ENCODE data around the gene HPCA. TPM values are rescaled to one million over a fixed set of nuclear protein-coding genes. Genes with fewer than 3 reads are reported as not detected.

HPCA gene
- total RNA-seq, 2 donors from 2014 or later = 0.36 TPM; not detected in 1

DNA sequence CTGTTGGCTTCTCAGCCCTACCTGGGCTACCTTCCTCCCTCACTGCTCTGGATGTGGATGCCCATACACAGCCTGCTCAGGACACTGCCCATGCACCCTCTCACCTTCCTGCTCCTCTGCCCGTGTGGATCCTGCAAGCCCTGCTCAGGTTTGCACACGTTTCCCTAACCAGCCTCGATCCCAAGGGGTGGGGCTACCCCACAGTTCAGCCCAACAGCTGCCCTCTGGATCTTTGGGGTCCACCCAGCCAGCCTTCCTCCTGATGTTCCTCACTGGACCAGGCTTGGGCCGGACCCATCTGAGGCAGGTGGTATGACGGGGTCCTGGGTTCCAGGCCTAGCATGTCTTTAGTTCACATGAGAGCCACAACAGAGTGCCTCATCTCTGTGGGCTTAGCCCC, 10.2 kb downstream of the HPCA start:
- no peak overlapping the region for H3K4me3 Mint-ChIP-seq
- H3K4me1 Mint-ChIP-seq (ENCODE audit: low read depth) = peaks cover 14% of the 10 kb centered on the region
- H3K27ac Mint-ChIP-seq = no peak overlapping the region
- ATAC-seq (replicated peaks in 1 of 2) = no peak
- H3K27me3 Mint-ChIP-seq (ENCODE audit: low read depth) = peaks cover 51% of the 10 kb centered on the region
- H3K9me3 Mint-ChIP-seq = no peaks in the 10 kb centered on the region
- DNase-seq = no peak
- no peaks in the 10 kb centered on the region for H3K36me3 Mint-ChIP-seq (ENCODE audit: insufficient read depth in 2 of 2)

DNA sequence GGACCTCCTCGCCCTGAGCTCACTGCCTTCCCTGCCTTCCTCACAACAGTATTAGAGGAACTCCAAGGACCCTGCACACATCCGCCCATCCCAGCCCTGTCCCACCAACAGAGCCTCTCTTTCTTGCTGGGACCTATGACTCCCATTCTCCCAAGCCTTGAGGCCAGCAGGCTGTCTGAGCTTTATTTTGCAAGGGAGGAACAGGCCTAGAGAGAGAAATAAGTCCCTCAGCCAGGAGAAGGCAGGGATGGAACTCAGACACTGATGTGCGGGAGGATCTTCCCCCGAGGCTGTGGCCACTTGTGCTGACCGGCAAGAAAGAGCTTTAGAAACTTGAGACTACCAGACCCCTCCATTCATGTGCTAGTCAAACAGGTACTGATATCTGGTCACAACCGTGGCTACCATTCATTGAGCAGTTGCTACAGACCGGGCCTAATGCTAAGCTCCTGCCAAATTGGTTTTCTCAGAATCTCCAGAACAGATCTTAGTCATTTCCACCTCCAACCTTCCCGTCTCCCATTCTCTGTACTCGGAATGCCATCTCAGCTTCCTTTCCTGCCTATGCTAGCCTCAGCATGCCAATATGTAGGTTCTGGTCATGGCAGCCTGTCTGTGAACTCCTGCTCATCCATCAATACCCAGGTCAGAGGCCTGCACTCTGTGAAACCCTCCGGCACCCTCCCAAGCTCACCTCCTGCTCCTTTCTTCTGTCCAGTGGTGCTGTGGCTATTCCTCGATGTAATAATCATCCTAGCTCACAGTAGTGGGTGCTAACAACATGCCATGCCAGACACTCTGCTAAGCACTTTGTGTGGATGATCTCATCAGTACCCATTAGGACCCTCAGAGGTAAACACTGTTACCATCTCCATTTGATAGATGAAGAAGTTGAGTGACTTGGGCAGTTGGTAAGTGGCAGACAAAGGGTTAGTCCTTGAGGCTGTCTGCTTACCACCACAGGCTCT, 11.1 kb downstream of the HPCA start:
- DNase-seq (no peak), ATAC-seq (replicated peaks in 1 of 2) (no peak)
- Mint-ChIP-seq H3K27ac (no peak overlapping the region), H3K4me1 (ENCODE audit: low read depth) (peaks cover 8% of the 10 kb centered on the region), H3K36me3 (ENCODE audit: insufficient read depth in 2 of 2) (peaks cover 0 to 2% of the 10 kb centered on the region in 2 donors), H3K4me3 (no peak overlapping the region), H3K27me3 (ENCODE audit: low read depth) (peaks cover 51% of the 10 kb centered on the region), H3K9me3 (no peaks in the 10 kb centered on the region)

- peaks cover 54% of the 10 kb centered on the region for H3K27me3 Mint-ChIP-seq (ENCODE audit: low read depth)
- H3K4me1 Mint-ChIP-seq (ENCODE audit: low read depth) = peaks cover 4% of the 10 kb centered on the region
- H3K36me3 Mint-ChIP-seq (ENCODE audit: insufficient read depth in 2 of 2) = peaks cover 0 to 2% of the 10 kb centered on the region in 2 donors
- H3K9me3 Mint-ChIP-seq = no peaks in the 10 kb centered on the region
- no peak overlapping the region for H3K27ac Mint-ChIP-seq
- ATAC-seq (replicated peaks in 1 of 2) (no peak), DNase-seq (no peak)
- no peak overlapping the region for H3K4me3 Mint-ChIP-seq
These were observed 11.8 kb downstream of the HPCA start for GRCh38 chr1:32898056-32898455.

DNA sequence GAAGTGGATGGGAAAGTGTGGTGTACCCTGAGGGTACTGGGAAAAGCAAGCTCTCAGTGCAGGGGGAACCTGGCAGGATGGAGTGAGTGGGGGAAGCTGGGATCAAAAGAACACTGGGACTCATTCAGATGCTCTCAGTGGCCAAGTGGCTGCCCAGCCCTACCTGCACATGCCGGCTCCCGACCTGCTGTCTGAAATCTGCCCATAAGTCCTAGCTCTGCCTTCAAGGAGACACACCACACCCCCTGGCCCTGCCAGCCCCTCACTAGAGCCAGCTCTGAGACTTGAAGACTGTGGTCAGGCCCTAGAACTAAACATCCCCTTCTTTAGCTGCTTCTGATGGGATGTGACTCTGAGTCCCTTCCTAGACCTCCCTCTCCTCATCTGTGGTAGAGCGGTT, 12.7 kb downstream of the HPCA start:
- no peak for ATAC-seq (replicated peaks in 1 of 2)
- no peak overlapping the region for H3K27ac Mint-ChIP-seq
- no peaks in the 10 kb centered on the region for H3K9me3 Mint-ChIP-seq
- DNase-seq = no peak
- H3K36me3 Mint-ChIP-seq (ENCODE audit: insufficient read depth in 2 of 2) = peaks cover 0 to 2% of the 10 kb centered on the region in 2 donors
- H3K4me1 Mint-ChIP-seq (ENCODE audit: low read depth) = peaks cover 4% of the 10 kb centered on the region
- no peak overlapping the region for H3K4me3 Mint-ChIP-seq
- H3K27me3 Mint-ChIP-seq (ENCODE audit: low read depth) = peaks cover 54% of the 10 kb centered on the region

DNA sequence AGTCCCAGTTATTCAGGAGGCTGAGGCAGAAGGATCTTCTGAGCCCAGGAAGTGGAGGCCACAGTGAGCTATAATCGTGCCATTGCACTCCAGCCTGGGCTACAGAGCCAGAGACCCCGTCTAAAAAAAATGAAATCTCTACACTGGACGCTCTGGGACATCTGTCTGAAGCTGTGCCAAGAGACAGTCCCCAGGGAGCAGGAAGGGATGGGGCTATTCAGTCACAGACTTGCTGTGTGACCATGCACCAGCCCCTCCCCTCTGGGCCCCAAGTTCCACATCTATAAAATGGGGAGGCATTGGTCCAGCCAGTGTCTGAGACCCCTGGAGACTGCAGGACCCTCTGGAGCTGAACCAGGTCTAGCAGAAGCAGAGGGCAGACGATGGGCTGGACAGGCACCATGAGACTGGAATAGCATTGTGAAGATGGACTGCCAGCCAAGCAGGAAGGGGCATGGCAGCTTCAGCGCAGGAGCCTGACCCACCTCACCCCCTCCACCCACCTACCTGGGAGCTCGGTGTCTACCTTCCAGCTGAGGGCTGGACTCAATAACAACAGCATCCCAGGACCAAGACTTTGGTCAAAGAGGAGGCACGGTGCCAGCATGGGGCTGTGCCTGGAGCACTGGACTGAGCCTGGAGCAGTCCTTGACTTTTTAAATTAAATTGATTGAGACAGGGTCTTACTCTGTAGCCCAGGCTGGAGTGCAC, 13.4 kb downstream of the HPCA start:
- Mint-ChIP-seq H3K9me3 (no peaks in the 10 kb centered on the region), H3K4me1 (ENCODE audit: low read depth) (peaks cover 4% of the 10 kb centered on the region), H3K4me3 (no peak overlapping the region), H3K36me3 (ENCODE audit: insufficient read depth in 2 of 2) (peaks cover 0 to 2% of the 10 kb centered on the region in 2 donors), H3K27ac (no peak overlapping the region), H3K27me3 (ENCODE audit: low read depth) (peaks cover 54% of the 10 kb centered on the region)
- DNase-seq (no peak), ATAC-seq (replicated peaks in 1 of 2) (no peak)

DNA sequence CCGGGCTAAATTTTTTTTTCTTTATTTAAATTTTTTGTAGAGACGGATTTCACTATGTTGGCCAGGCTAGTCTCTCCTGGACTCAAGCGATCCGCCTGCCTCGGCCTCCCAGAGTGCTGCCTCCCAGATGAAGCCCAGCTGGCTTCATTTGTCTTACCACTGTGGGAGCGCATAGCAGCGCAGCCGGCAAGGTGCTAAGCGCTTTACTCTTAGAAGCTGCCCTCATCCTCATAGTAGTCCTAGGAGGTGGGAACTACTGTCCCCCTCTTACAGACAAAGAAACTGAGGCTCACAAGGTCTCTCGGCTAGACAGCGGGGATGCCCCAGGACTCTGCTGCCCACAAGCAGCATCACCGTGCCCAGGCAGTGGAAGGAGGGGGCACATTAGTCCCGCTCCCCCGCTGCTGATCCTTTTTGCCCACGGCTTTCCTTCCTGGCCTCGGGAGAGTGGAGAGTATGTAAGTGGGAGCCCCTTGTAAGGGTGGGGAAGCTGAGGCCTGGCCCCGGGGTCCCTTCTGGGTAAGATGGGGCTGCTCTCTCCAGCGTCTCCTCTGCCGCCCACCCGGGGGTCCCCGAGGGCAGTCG, 14.2 kb downstream of the HPCA start:
- H3K27ac Mint-ChIP-seq = no peak overlapping the region
- DNase-seq (no peak), ATAC-seq (replicated peaks in 1 of 2) (no peak)
- H3K27me3 Mint-ChIP-seq (ENCODE audit: low read depth) = peaks cover 54% of the 10 kb centered on the region
- peaks cover 4% of the 10 kb centered on the region for H3K4me1 Mint-ChIP-seq (ENCODE audit: low read depth)
- H3K4me3 Mint-ChIP-seq = peak overlapping the region; percentile 71 to 77
- peaks cover 0 to 2% of the 10 kb centered on the region in 2 donors for H3K36me3 Mint-ChIP-seq (ENCODE audit: insufficient read depth in 2 of 2)
- no peaks in the 10 kb centered on the region for H3K9me3 Mint-ChIP-seq

DNA sequence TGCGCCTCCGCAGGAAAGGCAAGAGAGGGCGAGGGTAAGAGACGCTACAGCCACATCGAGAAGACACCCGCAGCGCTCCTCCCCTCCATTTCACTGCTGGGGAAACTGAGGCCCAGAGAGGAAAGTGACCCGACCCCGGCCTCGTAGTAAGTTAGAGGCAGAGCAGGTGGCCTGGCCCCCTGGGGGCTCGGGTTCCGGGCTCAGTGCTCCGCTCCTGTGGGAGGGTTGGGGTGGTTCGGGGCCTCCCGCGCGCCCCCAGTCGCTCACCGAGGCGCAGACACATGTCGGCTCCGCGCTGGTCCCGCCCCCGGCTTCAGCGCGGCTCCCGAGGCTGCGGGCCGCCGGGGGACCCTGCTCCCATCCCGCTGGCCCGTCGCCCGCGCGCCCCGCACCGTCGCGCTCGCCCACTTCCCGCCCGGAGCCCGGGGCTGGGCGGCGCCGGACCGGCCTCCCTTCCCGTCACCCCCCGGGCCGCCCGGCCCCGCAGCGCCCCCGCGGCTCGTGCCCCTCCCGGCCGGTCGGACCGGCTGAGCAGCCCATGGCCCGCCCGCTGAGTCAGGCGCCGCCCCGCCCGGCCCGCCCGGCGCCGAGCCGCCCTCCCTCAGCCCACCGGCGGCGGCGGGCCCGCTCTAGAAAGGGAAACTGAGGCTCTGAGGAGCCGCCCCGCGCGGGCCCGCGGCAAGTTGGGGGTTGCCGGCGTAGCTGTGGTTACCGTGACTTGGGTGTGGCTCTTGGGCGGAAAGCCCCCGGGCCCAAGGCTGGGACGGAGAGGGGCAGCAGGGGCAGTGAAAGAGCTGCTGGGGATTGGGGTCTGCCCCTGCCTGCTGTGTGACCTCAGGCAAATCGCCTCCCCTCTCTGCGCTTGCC, 14.9 kb downstream of the HPCA start, which contains the start of gene TMEM54:
Gene TMEM54, minus strand, starts transcription at position 434 of the 867 bp plus-strand sequence. Its CDS starts 151 bp downstream, at position 283.
- H3K4me1 Mint-ChIP-seq (ENCODE audit: low read depth) = peaks cover 4% of the 10 kb centered on the region
- H3K9me3 Mint-ChIP-seq = no peaks in the 10 kb centered on the region
- H3K4me3 Mint-ChIP-seq = peak within 1 kb of the TSS; percentile 82
- ATAC-seq (replicated peaks in 1 of 2) = peak; percentile 81 to 84
- DNase-seq = peak; percentile 36 to 42
- H3K27me3 Mint-ChIP-seq (ENCODE audit: low read depth) = peaks cover 54% of the 10 kb centered on the region
- no peak within 1 kb of the TSS for H3K27ac Mint-ChIP-seq
- peaks cover 0 to 2% of the 10 kb centered on the region in 2 donors for H3K36me3 Mint-ChIP-seq (ENCODE audit: insufficient read depth in 2 of 2)

- peaks cover 54% of the 10 kb centered on the region for H3K27me3 Mint-ChIP-seq (ENCODE audit: low read depth)
- H3K9me3 Mint-ChIP-seq = no peaks in the 10 kb centered on the region
- DNase-seq = no peak
- H3K36me3 Mint-ChIP-seq (ENCODE audit: insufficient read depth in 2 of 2) = peaks cover 0 to 2% of the 10 kb centered on the region in 2 donors
- H3K4me1 Mint-ChIP-seq (ENCODE audit: low read depth) = peaks cover 4% of the 10 kb centered on the region
- no peak for ATAC-seq (replicated peaks in 1 of 2)
- H3K4me3 Mint-ChIP-seq = peak overlapping the region; percentile 82
- no peak overlapping the region for H3K27ac Mint-ChIP-seq
These were observed 15.7 kb downstream of the HPCA start for GRCh38 chr1:32901823-32902534.

DNA sequence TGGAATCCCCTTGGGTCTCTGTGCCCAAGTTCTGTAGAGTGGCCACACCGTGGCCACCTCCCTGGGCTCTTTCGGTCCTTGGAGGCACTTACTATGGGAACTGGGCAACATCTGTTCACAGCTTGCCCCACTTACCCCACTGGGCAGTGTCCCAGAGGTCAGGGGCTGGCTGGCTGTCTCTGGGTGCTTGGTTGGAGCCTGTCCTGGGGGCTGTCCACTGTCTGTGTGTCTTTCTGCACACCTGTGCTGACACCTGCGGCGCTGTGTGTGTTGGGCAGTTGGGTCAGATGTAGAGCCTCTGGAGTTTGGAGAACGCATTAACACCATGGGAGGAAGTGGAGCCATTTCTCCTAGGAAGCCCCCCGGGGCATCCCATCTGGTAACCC, 16.2 kb downstream of the HPCA start:
- Mint-ChIP-seq H3K27ac (no peak overlapping the region), H3K36me3 (ENCODE audit: insufficient read depth in 2 of 2) (peaks cover 0 to 2% of the 10 kb centered on the region in 2 donors), H3K4me1 (ENCODE audit: low read depth) (peaks cover 4% of the 10 kb centered on the region), H3K9me3 (no peaks in the 10 kb centered on the region), H3K27me3 (ENCODE audit: low read depth) (peaks cover 50% of the 10 kb centered on the region), H3K4me3 (peak overlapping the region; percentile 66 to 74)
- DNase-seq (no peak), ATAC-seq (replicated peaks in 1 of 2) (no peak)

DNA sequence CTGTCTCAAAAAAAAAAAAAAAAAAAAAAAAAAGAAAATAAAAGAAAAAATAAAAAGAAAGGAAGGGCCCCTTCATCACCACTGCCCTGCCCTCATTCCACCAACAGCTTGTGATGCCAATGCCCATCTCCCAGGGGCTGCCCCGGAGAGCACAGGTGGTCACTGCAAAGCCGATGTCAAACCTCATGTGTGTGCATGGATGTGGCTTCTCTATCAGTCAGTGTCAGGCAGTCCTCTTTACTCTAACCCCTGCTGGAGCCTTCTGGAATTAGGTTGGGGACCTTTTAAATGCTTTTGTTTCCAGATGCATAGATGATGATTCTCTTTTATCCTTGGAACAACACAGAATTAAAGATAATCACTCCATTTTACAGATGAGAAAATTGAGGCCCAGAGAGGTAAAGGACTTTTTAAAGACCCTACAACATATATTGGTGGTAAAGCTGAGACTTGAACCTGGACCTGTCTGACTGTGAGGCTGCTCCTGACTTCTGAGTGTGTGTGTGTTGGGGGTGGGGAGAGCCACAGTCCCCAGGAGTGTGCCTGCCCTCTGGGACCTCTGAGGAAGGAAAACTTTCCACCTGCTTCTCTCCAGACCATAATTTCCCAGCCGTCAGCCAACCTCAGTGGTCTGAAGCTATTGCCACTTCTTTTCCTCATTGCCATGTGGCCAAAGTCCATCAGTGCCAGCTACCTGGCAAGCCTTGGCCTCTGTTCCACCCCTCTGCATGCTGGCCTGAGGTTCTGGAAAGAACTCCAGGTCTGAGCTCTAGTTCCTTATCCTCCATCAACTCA, 17.9 kb downstream of the HPCA start:
- no peak overlapping the region for H3K27ac Mint-ChIP-seq
- H3K9me3 Mint-ChIP-seq = no peaks in the 10 kb centered on the region
- no peak overlapping the region for H3K4me3 Mint-ChIP-seq
- ATAC-seq (replicated peaks in 1 of 2) (no peak), DNase-seq (no peak)
- H3K4me1 Mint-ChIP-seq (ENCODE audit: low read depth) = peaks cover 4% of the 10 kb centered on the region
- peaks cover 39% of the 10 kb centered on the region for H3K27me3 Mint-ChIP-seq (ENCODE audit: low read depth)
- H3K36me3 Mint-ChIP-seq (ENCODE audit: insufficient read depth in 2 of 2) = peaks cover 0 to 2% of the 10 kb centered on the region in 2 donors

DNA sequence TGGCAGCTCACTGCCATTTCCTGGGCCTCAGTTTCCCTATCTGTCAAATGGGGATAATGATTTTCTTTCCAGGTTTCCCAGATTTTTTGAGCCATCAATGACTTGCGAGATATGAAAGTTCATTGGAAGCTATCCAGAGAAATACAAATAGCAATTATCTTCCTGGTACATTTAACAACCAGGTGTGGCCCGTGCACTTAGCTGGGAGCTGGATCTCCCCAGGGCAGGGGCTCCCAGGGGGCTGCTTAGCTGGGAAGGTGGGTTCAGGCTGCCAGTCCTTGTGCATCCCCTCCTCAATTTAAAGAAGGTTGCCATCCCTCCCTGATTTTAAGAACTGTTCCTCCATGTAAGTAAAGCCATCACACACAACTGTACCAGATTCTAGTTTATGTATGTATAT, 18.5 kb downstream of the HPCA start:
- ATAC-seq (replicated peaks in 1 of 2) (no peak), DNase-seq (no peak)
- Mint-ChIP-seq H3K4me1 (ENCODE audit: low read depth) (peaks cover 4% of the 10 kb centered on the region), H3K9me3 (no peaks in the 10 kb centered on the region), H3K27me3 (ENCODE audit: low read depth) (peaks cover 33% of the 10 kb centered on the region), H3K36me3 (ENCODE audit: insufficient read depth in 2 of 2) (peaks cover 0 to 2% of the 10 kb centered on the region in 2 donors), H3K27ac (no peak overlapping the region), H3K4me3 (no peak overlapping the region)

Measured in activated T-cell treated with anti-CD3 and anti-CD28 coated beads, Interleukin-2, amount 50 U/mL, for 72 hours (primary cell).